Epithelial cell of esophagus (primary cell): ENCODE measurements around the gene KRAS.

Experiments used
- DNase-seq: peaks from one replicate; pipeline ENCODE4 v3.0.0; 2010; ENCODE audit warnings: low read depth
- H3K4me3 ChIP-seq: 2 replicates; pipeline ENCODE4 v1.5.1; 2011; ENCODE audit warnings: mild to moderate bottlenecking, low read length, control low read depth
- TF ChIP-seq, protein P1 (sequence below): IDR thresholded peaks from 2 replicates; pipeline ENCODE4 v1.5.1; 2011; ENCODE audit warnings: low read depth, mild to moderate bottlenecking, low read length, control low read depth, inconsistent platforms; ENCODE audit not compliant: insufficient read depth; ENCODE audit errors: missing control alignments

Gene KRAS

DNA sequence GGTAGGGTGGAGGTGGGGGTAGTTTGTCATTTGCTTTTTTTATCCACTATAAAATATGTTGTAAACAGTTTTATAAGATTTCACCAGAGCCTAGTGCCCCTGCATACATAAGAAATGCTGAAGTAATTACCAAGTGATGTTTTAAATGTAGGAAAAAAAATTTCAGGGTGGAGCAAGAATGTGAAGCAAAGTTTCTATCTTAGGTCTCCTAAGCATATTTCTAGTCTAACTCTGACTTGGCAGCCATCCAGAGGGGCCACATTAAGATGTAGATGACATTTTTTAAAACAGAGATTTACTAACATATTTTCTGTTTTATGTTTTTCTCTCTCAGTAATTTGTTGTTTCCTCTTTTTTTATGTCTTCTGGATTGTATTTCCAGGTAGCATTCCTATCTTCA, 15.8 kb upstream of the KRAS start:
- DNase-seq, result no peak
- TF ChIP-seq, protein P1, sequence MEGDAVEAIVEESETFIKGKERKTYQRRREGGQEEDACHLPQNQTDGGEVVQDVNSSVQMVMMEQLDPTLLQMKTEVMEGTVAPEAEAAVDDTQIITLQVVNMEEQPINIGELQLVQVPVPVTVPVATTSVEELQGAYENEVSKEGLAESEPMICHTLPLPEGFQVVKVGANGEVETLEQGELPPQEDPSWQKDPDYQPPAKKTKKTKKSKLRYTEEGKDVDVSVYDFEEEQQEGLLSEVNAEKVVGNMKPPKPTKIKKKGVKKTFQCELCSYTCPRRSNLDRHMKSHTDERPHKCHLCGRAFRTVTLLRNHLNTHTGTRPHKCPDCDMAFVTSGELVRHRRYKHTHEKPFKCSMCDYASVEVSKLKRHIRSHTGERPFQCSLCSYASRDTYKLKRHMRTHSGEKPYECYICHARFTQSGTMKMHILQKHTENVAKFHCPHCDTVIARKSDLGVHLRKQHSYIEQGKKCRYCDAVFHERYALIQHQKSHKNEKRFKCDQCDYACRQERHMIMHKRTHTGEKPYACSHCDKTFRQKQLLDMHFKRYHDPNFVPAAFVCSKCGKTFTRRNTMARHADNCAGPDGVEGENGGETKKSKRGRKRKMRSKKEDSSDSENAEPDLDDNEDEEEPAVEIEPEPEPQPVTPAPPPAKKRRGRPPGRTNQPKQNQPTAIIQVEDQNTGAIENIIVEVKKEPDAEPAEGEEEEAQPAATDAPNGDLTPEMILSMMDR, result no peak
- H3K4me3 ChIP-seq, result no peak overlapping the region

DNA sequence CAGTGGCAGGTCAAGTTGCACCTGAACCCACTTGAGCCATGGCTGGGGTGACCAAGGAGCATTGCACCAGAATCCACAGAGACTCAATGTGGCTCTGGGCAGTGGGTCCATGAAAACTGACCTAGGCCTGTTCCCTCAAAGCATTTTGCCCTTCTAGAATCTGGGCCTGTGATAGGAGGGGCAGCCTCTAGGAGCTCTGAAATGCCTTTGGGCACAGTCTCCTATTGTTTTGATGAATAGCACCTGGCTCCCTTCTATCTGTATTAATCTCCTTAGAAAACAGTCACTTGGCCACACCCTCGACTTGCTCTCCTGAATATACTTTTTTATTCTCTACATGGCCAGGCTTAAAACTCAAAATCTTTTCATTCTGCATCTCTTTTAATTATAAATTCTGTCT, 14.1 kb upstream of the KRAS start:
- H3K4me3 ChIP-seq, result no peak overlapping the region
- TF ChIP-seq, protein P1, result no peak
- DNase-seq, result no peak

DNA sequence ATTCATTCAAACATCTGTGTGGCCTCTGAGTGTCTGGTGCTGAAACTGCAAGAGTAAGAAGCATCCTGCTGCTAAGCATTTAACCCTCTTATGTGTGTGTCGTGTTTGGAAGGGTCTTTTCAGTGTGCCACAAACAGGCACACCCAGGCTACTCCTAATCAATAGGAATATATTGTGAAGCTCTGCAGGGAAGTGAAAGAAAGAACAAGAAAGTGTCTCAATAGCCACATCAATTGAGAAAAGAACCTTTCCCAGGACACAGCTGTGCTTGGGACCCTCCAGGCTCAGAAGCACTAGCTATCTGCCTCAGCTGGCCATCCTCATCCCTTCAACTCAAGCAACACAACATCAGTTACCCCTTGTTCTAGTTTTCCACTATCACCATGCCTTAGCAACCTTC, 13.4 kb upstream of the KRAS start:
- no peak overlapping the region for H3K4me3 ChIP-seq
- no peak for DNase-seq
- TF ChIP-seq, protein P1, result no peak

DNA sequence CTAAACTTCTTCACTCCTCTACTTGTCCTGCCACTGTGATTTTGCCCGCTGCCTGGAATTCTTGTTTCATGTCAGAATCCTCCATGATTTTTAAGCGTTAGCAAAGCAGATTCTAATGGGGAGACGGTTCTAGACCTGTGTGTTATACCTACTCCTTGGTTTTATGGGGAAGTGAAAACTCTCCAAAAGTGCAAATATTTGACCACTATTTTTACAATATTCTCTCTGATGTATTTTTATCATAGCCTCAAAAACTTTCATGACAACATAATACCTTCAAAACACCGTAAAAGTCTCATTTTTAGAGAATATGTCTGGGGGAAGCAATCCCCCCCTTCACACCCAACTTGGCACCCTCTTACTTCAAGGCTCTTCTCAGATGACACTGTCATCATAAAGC, 12.9 kb upstream of the KRAS start:
- H3K4me3 ChIP-seq, result no peak overlapping the region
- TF ChIP-seq, protein P1, result no peak
- no peak for DNase-seq

- TF ChIP-seq, protein P1, result no peak
- DNase-seq, result no peak
- H3K4me3 ChIP-seq, result no peak overlapping the region
These were observed 11.8 kb upstream of the KRAS start for GRCh38 chr12:25262389-25263074.

DNA sequence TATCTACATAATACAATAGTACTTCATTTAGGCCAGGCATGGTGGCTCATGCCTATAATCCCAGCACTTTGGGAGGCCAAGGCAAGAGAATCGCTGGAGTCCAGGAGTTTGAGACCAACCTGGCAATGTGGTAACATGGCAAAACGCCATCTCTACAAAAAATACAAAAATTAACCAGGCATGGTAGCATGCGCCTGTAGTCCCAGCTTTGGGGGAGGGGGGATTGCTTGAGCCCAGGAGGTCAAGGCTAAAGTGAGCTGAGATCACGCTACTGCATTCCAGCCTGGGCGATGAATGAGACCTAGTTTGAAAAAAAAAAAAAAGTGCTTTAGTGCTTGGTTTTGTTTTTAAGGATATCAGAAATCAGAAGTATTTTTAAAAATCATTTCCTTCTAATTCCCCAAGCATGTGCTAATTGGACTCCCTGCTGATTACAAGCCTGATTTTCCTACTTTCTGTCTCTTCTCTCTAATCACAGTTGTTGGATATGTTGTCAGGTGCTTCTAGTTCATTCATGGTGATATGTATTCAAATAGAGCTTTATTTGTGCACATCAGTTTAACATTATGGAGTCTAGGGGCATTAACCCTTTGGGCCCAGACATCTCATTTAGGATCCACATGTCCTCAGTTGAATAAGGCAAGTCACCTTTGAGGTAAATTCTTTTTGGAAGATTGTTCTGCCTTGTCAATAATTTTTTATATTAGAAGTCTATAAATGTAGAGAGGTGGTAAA, 7.0 kb upstream of the KRAS start:
- no peak overlapping the region for H3K4me3 ChIP-seq
- TF ChIP-seq, protein P1, result no peak
- no peak for DNase-seq
